K562 (cell line): Measurements from ENCODE around the gene MTO1. TPM values are rescaled to one million over a fixed set of nuclear protein-coding genes. Genes with fewer than 3 reads are reported as not detected.

Source experiments
- CGGBP1 ChIP-seq: fragments of 250-450 bp; sonication (Bioruptor Pico); IDR thresholded peaks from 2 replicates; pipeline ENCODE4 v1.9.0; 2021; ENCODE audit warnings: mild to moderate bottlenecking
- ELF2 ChIP-seq: fragments of 250-450 bp; sonication (Bioruptor Pico); IDR thresholded peaks from 2 replicates; pipeline ENCODE4 v1.5.0; 2021; ENCODE audit warnings: mild to moderate bottlenecking
- FOXO4 ChIP-seq: fragments of 450-650 bp; formaldehyde crosslinking; IDR thresholded peaks from 2 replicates; pipeline ENCODE4 v1.4.0; 2020; ENCODE audit warnings: mild to moderate bottlenecking, moderate library complexity
- HNRNPL ChIP-seq: fragments of 200-400 bp; formaldehyde crosslinking; IDR thresholded peaks from 2 replicates; pipeline ENCODE4 v1.6.1; 2017; ENCODE audit warnings: low read depth, mild to moderate bottlenecking, low read length
- ID3 ChIP-seq, 2 experiments: fragments of 250-450 bp in 1 of 2; fragments of 450-650 bp in 1 of 2; sonication (Bioruptor Pico) in 1 of 2; IDR thresholded peaks; 2 replicates each; pipeline versions ENCODE4 v1.6.1 to v1.8.0; 2016 to 2021; ENCODE audit warnings: mild to moderate bottlenecking in 2 of 2, moderate library complexity in 2 of 2, missing compliant biosample characterization in 1 of 2, missing genetic modification characterization in 1 of 2
- MTA3 ChIP-seq: fragments of 450-650 bp; formaldehyde crosslinking; IDR thresholded peaks from 2 replicates; pipeline ENCODE4 v1.6.1; 2017; ENCODE audit warnings: mild to moderate bottlenecking, borderline replicate concordance
- POLR2AphosphoS2 ChIP-seq: IDR thresholded peaks from 2 replicates; pipeline ENCODE4 v1.6.1; 2012; ENCODE audit warnings: low read length, improper control_type of control experiment
- POLR2G ChIP-seq: fragments of 200-400 bp; formaldehyde crosslinking; IDR thresholded peaks from 2 replicates; pipeline ENCODE4 v1.6.1; 2017; ENCODE audit warnings: low read depth, mild to moderate bottlenecking, antibody characterized with exemption, low read length, moderate library complexity
- POLR2H ChIP-seq: IDR thresholded peaks from 2 replicates; pipeline ENCODE4 v1.6.1; 2016; ENCODE audit warnings: missing genetic modification characterization, low read depth, mild to moderate bottlenecking, control low read depth, missing compliant biosample characterization, moderate library complexity
- PRDM10 ChIP-seq: fragments of 450-650 bp; IDR thresholded peaks from 2 replicates; pipeline ENCODE4 v1.6.1; 2018; ENCODE audit not compliant: partially characterized antibody
- RBFOX2 ChIP-seq: fragments of 200-400 bp; formaldehyde crosslinking; IDR thresholded peaks from 2 replicates; pipeline ENCODE4 v1.6.1; 2017; ENCODE audit warnings: low read depth, mild to moderate bottlenecking, low read length, moderate library complexity
- RBM15 ChIP-seq: fragments of 200-400 bp; formaldehyde crosslinking; IDR thresholded peaks from 2 replicates; pipeline ENCODE4 v1.6.1; 2018; ENCODE audit warnings: mild to moderate bottlenecking, low read length, moderate library complexity; ENCODE audit not compliant: insufficient read depth
- SIRT6 ChIP-seq: IDR thresholded peaks from one replicate; pipeline ENCODE4 v1.6.1; 2012; ENCODE audit warnings: low read depth, mild to moderate bottlenecking, control low read depth, inconsistent platforms, low read length, moderate library complexity
- SMAD1 ChIP-seq: fragments of 150-350 bp; IDR thresholded peaks from 2 replicates; pipeline ENCODE4 v1.6.1; 2014; ENCODE audit warnings: low read length, low read depth; ENCODE audit not compliant: partially characterized antibody
- TAF7 ChIP-seq: fragments of 450-650 bp; IDR thresholded peaks from 2 replicates; pipeline ENCODE4 v1.6.1; 2016; ENCODE audit warnings: missing genetic modification characterization, missing compliant biosample characterization
- ZBED1 ChIP-seq: IDR thresholded peaks from 2 replicates; pipeline ENCODE4 v1.6.1; 2014
- ZNF282 ChIP-seq: sonication (generic); formaldehyde crosslinking; IDR thresholded peaks from 2 replicates; pipeline ENCODE4 v1.8.1; 2023; ENCODE audit warnings: missing genetic modification reagents
- ZNF445 ChIP-seq: fragments of 250-450 bp; sonication (Bioruptor Pico); IDR thresholded peaks from 2 replicates; pipeline ENCODE4 v1.4.0; 2020; ENCODE audit warnings: low read depth, mild to moderate bottlenecking, moderate library complexity
- ZNF551 ChIP-seq: fragments of 250-450 bp; sonication (Bioruptor Pico); IDR thresholded peaks from 2 replicates; pipeline ENCODE4 v1.5.0; 2021; ENCODE audit warnings: mild to moderate bottlenecking, moderate library complexity
- ZNF77 ChIP-seq: fragments of 250-450 bp; sonication (Bioruptor Pico); IDR thresholded peaks from 2 replicates; pipeline ENCODE4 v1.5.0; 2020
- polyA plus RNA-seq, 8 experiments: library from polyadenylated mRNA; depleted of rRNA in 4 of 8; stranded (reverse) in 5 of 8; unstranded in 3 of 8; fragments of >200 nt; fragmentation: Nextera tagmentation in 2 of 8; fragmentation: Illumina TruSeq in 1 of 8; extraction: Ambion mirVana in 2 of 8; extraction: Trizol in 1 of 8; gene quantifications; 2 replicates each; pipeline versions ENCODE4 v1.2.1 to v1.2.3, GENCODE V29; 2011 to 2014; ENCODE audit warnings: inconsistent platforms in 1 of 8, missing spikeins in 1 of 8
- total RNA-seq, 7 experiments: library from RNA; depleted of rRNA in 6 of 7; stranded (reverse); fragments of >200 nt in 6 of 7; fragmentation: Illumina TruSeq in 2 of 7; extraction: Trizol in 2 of 7; gene quantifications; 2 replicates each; pipeline versions ENCODE4 v1.2.1 to v1.2.3, GENCODE V29; 2011 to 2021; ENCODE audit warnings: low replicate concordance in 1 of 7

Gene MTO1
- total and polyA plus RNA-seq, 9 of the 15 experiments (the other 6 are each of a cell fraction or from before 2014, with no cell fraction given): 33.4 to 62.3 (median 50.6) TPM

DNA sequence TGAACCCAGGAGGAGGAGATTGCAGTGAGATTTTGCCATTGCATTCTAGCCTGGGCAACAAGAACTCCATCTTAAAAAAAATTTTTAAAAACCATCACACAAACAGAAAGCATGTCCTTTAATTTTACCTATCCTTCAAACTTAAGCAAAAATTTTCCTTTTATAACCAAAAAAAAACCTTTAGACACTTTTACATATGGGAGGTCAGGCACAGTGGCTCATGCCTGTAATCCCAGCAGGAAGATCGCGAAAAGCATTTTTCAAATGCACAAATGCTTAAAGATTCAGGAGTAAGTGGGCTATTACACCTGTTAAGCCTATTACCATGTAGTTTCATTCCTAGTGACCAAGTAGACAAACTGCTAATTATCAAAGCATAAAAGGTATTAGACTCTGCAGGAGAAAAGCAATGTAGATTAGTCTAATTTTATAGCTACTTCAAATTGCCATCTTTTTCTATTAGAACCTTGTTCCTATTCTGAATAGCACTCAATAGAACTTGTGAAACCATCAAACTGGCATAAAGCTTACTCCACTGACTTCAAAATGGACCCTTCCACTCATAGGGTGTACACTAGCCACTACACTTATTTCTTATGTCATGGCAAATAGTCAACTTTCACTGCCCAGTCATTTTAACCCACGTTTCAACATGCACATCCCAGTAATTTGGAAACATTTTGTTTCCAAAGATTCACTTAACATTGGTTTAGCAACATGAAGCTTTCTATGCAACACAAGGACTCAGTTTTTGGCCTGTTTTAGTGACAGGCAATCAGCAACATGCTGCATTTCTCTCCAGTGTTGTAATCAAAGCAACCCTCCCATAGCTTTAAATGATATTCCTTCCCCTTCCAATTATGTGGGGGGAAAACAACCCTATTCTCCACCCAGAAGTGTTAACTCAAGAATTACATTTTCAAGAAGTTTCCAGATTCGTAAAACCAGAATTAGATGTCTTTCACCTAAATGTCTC is 55.3 kb downstream of the MTO1 start (continued):
- peak; percentile 74; the same call in 1 of the 2 replicates for TF ChIP-seq FOXO4
- 0 out of 2 replicates have a peak, but pooled peaks have one; percentile 2 for TF ChIP-seq ZNF77 (CRISPR knock-in tag)
- peak; percentile 72 for TF ChIP-seq SIRT6
- TF ChIP-seq PRDM10: peak; percentile 47
- peak; percentile 49; the same call in 1 of the 2 replicates for TF ChIP-seq POLR2H (tag)
- TF ChIP-seq ZNF282 (CRISPR knock-in tag): no peak
- peak; percentile 81 for TF ChIP-seq POLR2AphosphoS2
- TF ChIP-seq RBM15: no peak
- TF ChIP-seq ZBED1: 0 out of 2 replicates have a peak, but pooled peaks have one; percentile 58
- no peak for TF ChIP-seq ID3 (CRISPR knock-in tag; IDR thresholded peaks at IDR 0.05)
- TF ChIP-seq ID3 (tag; IDR thresholded peaks at IDR 0.05): 0 out of 2 replicates have a peak, but pooled peaks have one; percentile 25
- peak; percentile 87 for TF ChIP-seq HNRNPL
- 0 out of 2 replicates have a peak, but pooled peaks have one; percentile 12 for TF ChIP-seq MTA3
- peak; percentile 39; the same call in 1 of the 2 replicates for TF ChIP-seq ZNF551
- TF ChIP-seq RBFOX2: peak; percentile 75
- TF ChIP-seq CGGBP1 (CRISPR knock-in tag): peak; percentile 7; the same call in 1 of the 2 replicates
- peak; percentile 6 for TF ChIP-seq SMAD1
- TF ChIP-seq ELF2: 0 out of 2 replicates have a peak, but pooled peaks have one; percentile 19
- TF ChIP-seq TAF7: no peak
- TF ChIP-seq POLR2G: peak; percentile 44
- TF ChIP-seq ZNF445 (CRISPR knock-in tag): 0 out of 2 replicates have a peak, but pooled peaks have one; percentile 4
